ENCODE data around the gene PLTP. TPM values are rescaled to one million over a fixed set of nuclear protein-coding genes. Genes with fewer than 3 reads are reported as not detected.

PLTP gene
- total RNA-seq, 1 experiment from 2014 or later: 61.5 TPM

- Histone ChIP-seq H3K9me2 (replicated peaks; ENCODE audit: low read length) (no peaks in the 10 kb centered on the region), H3K4me1 (ENCODE audit: insufficient read depth, low read length) (no peaks in the 10 kb centered on the region), H3K9ac (ENCODE audit: low read length) (no peak overlapping the region), H2AFZ (ENCODE audit: low read length) (no peak overlapping the region), H3K4me3 (ENCODE audit: low read length) (no peak overlapping the region), H3K36me3 (ENCODE audit: low read depth, low read length) (peaks cover 54% of the 10 kb centered on the region), H3K27me3 (ENCODE audit: low read length) (no peaks in the 10 kb centered on the region), H3K27ac (ENCODE audit: low read length) (no peak overlapping the region), H3K4me2 (ENCODE audit: low read length) (no peak overlapping the region), H4K20me1 (ENCODE audit: low read length) (no peaks in the 10 kb centered on the region), H3F3A (ENCODE audit: low read length, unreplicated experiment) (no peaks in the 10 kb centered on the region), H3K79me2 (ENCODE audit: low read length) (no peaks in the 10 kb centered on the region), H3K9me3 (ENCODE audit: low read length) (no peaks in the 10 kb centered on the region)
- CTCF ChIA-PET: interaction anchor here (1.5 kb wide), 1 partner anchor 12 kb away, joined by 3 read pairs; no protein-coding TSS in a partner anchor
- intact Hi-C loops (cut with micrococcal nuclease): no loop called here
- DNase-seq (no peak), ATAC-seq (no peak)
- no TSS peak for BruUV-seq (replicated peaks)
- TF ChIP-seq EZH2phosphoT487 (IDR thresholded peaks at IDR 0.05; ENCODE audit: borderline replicate concordance, low read length): no peak
- no peak for TF ChIP-seq EZH2 (IDR thresholded peaks at IDR 0.05; ENCODE audit: low read length, unreplicated experiment)
- no peak for TF ChIP-seq CTCF (conservative IDR thresholded peaks at IDR 0.05; ENCODE audit: low read depth, low read length)
- POLR2A ChIA-PET (ENCODE audit: unreplicated experiment): no interaction called here
Observed at GRCh38 chr20:45945678-45946148, 33.8 kb upstream of the PLTP start.

GRCh38 chr20:45944965-45945677 lies 33.2 kb upstream of the PLTP start:
- Histone ChIP-seq H3K36me3 (ENCODE audit: low read depth, low read length) (peaks cover 54% of the 10 kb centered on the region), H3K4me3 (ENCODE audit: low read length) (no peak overlapping the region), H3K9ac (ENCODE audit: low read length) (no peak overlapping the region), H3K4me1 (ENCODE audit: insufficient read depth, low read length) (no peaks in the 10 kb centered on the region), H4K20me1 (ENCODE audit: low read length) (no peaks in the 10 kb centered on the region), H3K79me2 (ENCODE audit: low read length) (no peaks in the 10 kb centered on the region), H3F3A (ENCODE audit: low read length, unreplicated experiment) (no peaks in the 10 kb centered on the region), H3K9me3 (ENCODE audit: low read length) (no peaks in the 10 kb centered on the region), H3K27ac (ENCODE audit: low read length) (no peak overlapping the region), H3K9me2 (replicated peaks; ENCODE audit: low read length) (no peaks in the 10 kb centered on the region), H3K4me2 (ENCODE audit: low read length) (no peak overlapping the region), H3K27me3 (ENCODE audit: low read length) (no peaks in the 10 kb centered on the region), H2AFZ (ENCODE audit: low read length) (no peak overlapping the region)
- ChIA-PET POLR2A (ENCODE audit: unreplicated experiment) (interaction anchor here (0.6 kb wide), 2 partner anchors 12 to 111 kb away, joined by 3 read pairs; partner anchors contain the start of gene SNX21), CTCF (interaction anchor here (1.5 kb wide), 1 partner anchor 12 kb away, joined by 3 read pairs; no protein-coding TSS in a partner anchor)
- TF ChIP-seq EZH2 (IDR thresholded peaks at IDR 0.05; ENCODE audit: low read length, unreplicated experiment) (no peak), CTCF (conservative IDR thresholded peaks at IDR 0.05; ENCODE audit: low read depth, low read length) (peak; percentile 28; the same call in 1 of the 2 replicates)
- BruUV-seq (replicated peaks): no TSS peak
- intact Hi-C loops (cut with micrococcal nuclease): no loop called here
- DNase-seq (no peak), ATAC-seq (no peak)

Measured in PC-3 (cell line).